WTC11 (cell line): ENCODE measurements around the gene OXER1. TPM values are rescaled to one million over a fixed set of nuclear protein-coding genes. Genes with fewer than 3 reads are reported as not detected.

Experiments used
- ATAC-seq: fragments of 200-7000 bp; cut with Tn5 transposase; 2 replicates; pipeline ENCODE4 v1.10.0; 2021; ENCODE audit warnings: mild to moderate bottlenecking, moderate library complexity
- CTCF ChIA-PET: fragments of 300-600 bp; sonication (Branson Sonifier 250); formaldehyde crosslinking; loops from one replicate; lab custom pipeline; 2021; ENCODE audit warnings: antibody characterized with exemption; lab: Charles Lee
- POLR2A ChIA-PET: fragments of 350-600 bp; sonication (Branson Sonifier 250); formaldehyde crosslinking; loops from one replicate; lab custom pipeline; 2021; ENCODE audit warnings: antibody characterized with exemption; lab: Charles Lee
- DNase-seq: peaks from one replicate; pipeline ENCODE4 v3.0.0; 2021; ENCODE audit warnings: low spot score
- H3K27ac Mint-ChIP-seq: 2 replicates; pipeline ENCODE4 v1.8.0; 2021; ENCODE audit warnings: mixed read lengths
- H3K27me3 Mint-ChIP-seq: 2 replicates; pipeline ENCODE4 v1.8.0; 2021; ENCODE audit warnings: low read depth, mild to moderate bottlenecking, moderate library complexity, mixed read lengths
- H3K36me3 Mint-ChIP-seq: 2 replicates; pipeline ENCODE4 v1.8.0; 2021; ENCODE audit warnings: mixed read lengths
- H3K4me1 Mint-ChIP-seq: 2 replicates; pipeline ENCODE4 v1.8.0; 2022; ENCODE audit warnings: mixed read lengths
- H3K4me3 Mint-ChIP-seq: 2 replicates; pipeline ENCODE4 v1.8.0; 2021; ENCODE audit warnings: mild to moderate bottlenecking, moderate library complexity, mixed read lengths
- H3K9me3 Mint-ChIP-seq: 2 replicates; pipeline ENCODE4 v1.8.0; 2021; ENCODE audit warnings: mixed read lengths
- AFF4 ChIP-seq: sonication (generic); formaldehyde crosslinking; IDR thresholded peaks from 2 replicates; pipeline ENCODE4 v1.8.1; 2023; ENCODE audit warnings: mild to moderate bottlenecking, missing genetic modification reagents, borderline replicate concordance
- CBFB ChIP-seq: sonication (generic); formaldehyde crosslinking; IDR thresholded peaks from 2 replicates; pipeline ENCODE4 v1.8.1; 2022; ENCODE audit warnings: mild to moderate bottlenecking, low read depth, missing genetic modification reagents
- CTCF ChIP-seq: fragments of 200-600 bp; IDR thresholded peaks from 2 replicates; pipeline ENCODE4 v1.8.0; 2022; ENCODE audit warnings: antibody characterized with exemption
- E2F4 ChIP-seq: sonication (generic); formaldehyde crosslinking; IDR thresholded peaks from 2 replicates; pipeline ENCODE4 v1.8.1; 2022; ENCODE audit warnings: low read depth, mild to moderate bottlenecking, moderate library complexity, missing genetic modification reagents, borderline replicate concordance
- ETV6 ChIP-seq: sonication (generic); formaldehyde crosslinking; IDR thresholded peaks from 2 replicates; pipeline ENCODE4 v1.8.1; 2022; ENCODE audit warnings: mild to moderate bottlenecking, missing genetic modification reagents
- FOXP1 ChIP-seq: sonication (generic); formaldehyde crosslinking; IDR thresholded peaks from 2 replicates; pipeline ENCODE4 v1.8.0; 2022; ENCODE audit warnings: missing genetic modification reagents, mild to moderate bottlenecking, moderate library complexity, borderline replicate concordance
- FOXP4 ChIP-seq: sonication (generic); formaldehyde crosslinking; IDR thresholded peaks from 2 replicates; pipeline ENCODE4 v1.8.0; 2022; ENCODE audit warnings: mild to moderate bottlenecking, missing genetic modification reagents
- HMGA2 ChIP-seq: fragments of 250-450 bp; sonication (Bioruptor Pico); IDR thresholded peaks from 2 replicates; pipeline ENCODE4 v1.4.0; 2021; ENCODE audit warnings: mild to moderate bottlenecking, moderate library complexity
- IRF2 ChIP-seq: sonication (generic); formaldehyde crosslinking; IDR thresholded peaks from 2 replicates; pipeline ENCODE4 v1.8.0; 2022; ENCODE audit warnings: low read depth, missing genetic modification reagents, borderline replicate concordance
- NFYB ChIP-seq: sonication (generic); formaldehyde crosslinking; conservative IDR thresholded peaks from 2 replicates; pipeline ENCODE4 v1.8.0; 2022; ENCODE audit warnings: low read depth, missing genetic modification reagents
- PRDM15 ChIP-seq: sonication (generic); formaldehyde crosslinking; IDR thresholded peaks from 2 replicates; pipeline ENCODE4 v1.8.0; 2022; ENCODE audit warnings: missing genetic modification reagents
- PRRX2 ChIP-seq: fragments of 250-450 bp; sonication (Bioruptor Pico); IDR thresholded peaks from 2 replicates; pipeline ENCODE4 v1.8.0; 2021; ENCODE audit warnings: mild to moderate bottlenecking
- RELA ChIP-seq: sonication (generic); formaldehyde crosslinking; IDR thresholded peaks from 2 replicates; pipeline ENCODE4 v1.8.1; 2022; ENCODE audit warnings: missing genetic modification reagents, mild to moderate bottlenecking, borderline replicate concordance
- ZBTB21 ChIP-seq: sonication (generic); formaldehyde crosslinking; IDR thresholded peaks from 2 replicates; pipeline ENCODE4 v1.8.1; 2023; ENCODE audit warnings: mild to moderate bottlenecking, missing genetic modification reagents, borderline replicate concordance
- ZBTB43 ChIP-seq: sonication (generic); formaldehyde crosslinking; IDR thresholded peaks from 2 replicates; pipeline ENCODE4 v1.8.1; 2023; ENCODE audit warnings: mild to moderate bottlenecking, missing genetic modification reagents
- ZNF416 ChIP-seq: fragments of 250-450 bp; sonication (Bioruptor Pico); IDR thresholded peaks from 2 replicates; pipeline ENCODE4 v1.9.0; 2021; ENCODE audit warnings: mild to moderate bottlenecking, inconsistent platforms
- ZNF425 ChIP-seq: fragments of 250-450 bp; sonication (Bioruptor Pico); conservative IDR thresholded peaks from 2 replicates; pipeline ENCODE4 v1.9.0; 2021; ENCODE audit warnings: mild to moderate bottlenecking
- ZSCAN18 ChIP-seq: fragments of 250-450 bp; sonication (Bioruptor Pico); IDR thresholded peaks from 2 replicates; pipeline ENCODE4 v2.1.2; 2022; ENCODE audit warnings: mild to moderate bottlenecking, moderate library complexity
- total RNA-seq: library from RNA; stranded (reverse); gene quantifications from 3 replicates; pipeline ENCODE4 v1.2.3, GENCODE V29; 2021

Gene OXER1
- total RNA-seq, 1 experiment from 2014 or later = 2.6 TPM

GRCh38 chr2:42725657-42726056, 38.3 kb downstream of the OXER1 start:
- H3K27ac Mint-ChIP-seq = no peak overlapping the region; the same call in 1 of the 2 replicates
- CTCF ChIA-PET = no interaction called here
- POLR2A ChIA-PET = interaction anchor here (0.5 to 0.7 kb wide), 2 partner anchors 48 to 681 kb away, joined by 3 to 4 read pairs; no protein-coding TSS in a partner anchor
- TF ChIP-seq ZBTB21 (CRISPR knock-in tag) (no peak), IRF2 (CRISPR knock-in tag) (no peak), ZBTB43 (CRISPR knock-in tag) (no peak), PRDM15 (CRISPR knock-in tag) (no peak), CBFB (no peak), ZSCAN18 (CRISPR knock-in tag) (no peak), HMGA2 (CRISPR knock-in tag) (no peak), NFYB (no peak), E2F4 (CRISPR knock-in tag) (no peak), FOXP1 (no peak), ETV6 (no peak), PRRX2 (CRISPR knock-in tag) (no peak)
- TF ChIP-seq, all 79 proteins: peak for 0
- Mint-ChIP-seq H3K27me3 (no peaks in the 10 kb centered on the region), H3K36me3 (peaks cover 21% of the 10 kb centered on the region), H3K4me1 (peaks cover 14% of the 10 kb centered on the region), H3K4me3 (no peak overlapping the region), H3K9me3 (peaks cover 16% of the 10 kb centered on the region)
- DNase-seq = no peak
- peak; percentile 46 for ATAC-seq

GRCh38 chr2:42724886-42725285, 39.0 kb downstream of the OXER1 start:
- CTCF ChIA-PET = no interaction called here
- peak overlapping the region; percentile 34; the same call in 1 of the 2 replicates for H3K27ac Mint-ChIP-seq
- DNase-seq (no peak), ATAC-seq (no peak)
- H3K36me3 Mint-ChIP-seq = peaks cover 17% of the 10 kb centered on the region
- no peaks in the 10 kb centered on the region for H3K27me3 Mint-ChIP-seq
- peaks cover 14% of the 10 kb centered on the region for H3K4me1 Mint-ChIP-seq
- no peak overlapping the region for H3K4me3 Mint-ChIP-seq
- POLR2A ChIA-PET = no interaction called here
- H3K9me3 Mint-ChIP-seq = peaks cover 9% of the 10 kb centered on the region
- no peak for TF ChIP-seq RELA
- no peak for TF ChIP-seq CTCF
- no peak for TF ChIP-seq AFF4 (CRISPR knock-in tag)
- TF ChIP-seq ZNF425 = no peak
- TF ChIP-seq FOXP4 = no peak
- TF ChIP-seq ZNF416 = no peak
